ENCODE data around the gene PPP1R16B. TPM values are rescaled to one million over a fixed set of nuclear protein-coding genes. Genes with fewer than 3 reads are reported as not detected.
"Not testable (repeated sequence)": the region's sequence is repeated elsewhere in the genome, so short reads cannot be mapped to it uniquely, and the experiment has no call there.

Gene PPP1R16B
- polyA plus RNA-seq, 4 donors, result 0.89 to 11.9 (median 3.7) TPM

DNA sequence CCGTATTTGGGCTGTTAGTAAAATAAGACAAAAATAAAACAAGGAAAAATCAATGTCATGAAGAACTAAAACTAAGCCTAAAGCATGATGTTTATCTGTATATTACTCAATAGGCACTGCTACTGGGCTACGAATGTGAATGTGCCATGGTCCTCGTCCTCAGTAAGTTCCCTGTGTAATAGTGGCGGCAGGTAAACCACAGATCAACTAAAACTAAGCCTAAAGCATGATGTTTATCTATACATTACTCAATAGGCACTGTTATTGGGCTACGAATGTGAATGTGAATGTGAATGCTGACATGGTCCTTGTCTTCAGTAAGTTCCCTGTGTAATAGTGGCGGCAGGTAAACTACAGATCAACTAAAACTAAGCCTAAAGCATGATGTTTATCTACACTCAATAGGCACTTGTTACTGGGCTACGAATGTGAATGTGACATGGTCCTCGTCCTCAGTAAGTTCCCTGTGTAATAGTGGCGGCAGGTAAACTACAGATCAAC is 154.7 kb downstream of the PPP1R16B start:
- not testable (repeated sequence) for FAIRE-seq; H3K36me3 ChIP-seq (ENCODE audit: control insufficient read depth in 3 of 3, insufficient read depth in 2 of 3, low read depth in 1 of 3, low read length in 3 of 3); H3K27me3 ChIP-seq (ENCODE audit: control insufficient read depth in 3 of 3, insufficient read depth in 3 of 3, low read length in 3 of 3); H3K4me3 ChIP-seq (ENCODE audit: low read depth in 1 of 3, low read length in 3 of 3); H3K4me1 ChIP-seq (ENCODE audit: control insufficient read depth in 3 of 3, insufficient read depth in 2 of 3, low read depth in 1 of 3, low read length in 2 of 3); H3K27ac ChIP-seq (ENCODE audit: low read depth in 1 of 3, low read length in 2 of 3); DNase-seq; H3K9me3 ChIP-seq (ENCODE audit: control insufficient read depth in 2 of 2, insufficient read depth in 1 of 2, low read depth in 1 of 2, low read length in 1 of 2)
- WGBS, 3 donors, result 88 to 97% (median 97%) methylated on average over 9 of the region's 9 CpGs

DNA sequence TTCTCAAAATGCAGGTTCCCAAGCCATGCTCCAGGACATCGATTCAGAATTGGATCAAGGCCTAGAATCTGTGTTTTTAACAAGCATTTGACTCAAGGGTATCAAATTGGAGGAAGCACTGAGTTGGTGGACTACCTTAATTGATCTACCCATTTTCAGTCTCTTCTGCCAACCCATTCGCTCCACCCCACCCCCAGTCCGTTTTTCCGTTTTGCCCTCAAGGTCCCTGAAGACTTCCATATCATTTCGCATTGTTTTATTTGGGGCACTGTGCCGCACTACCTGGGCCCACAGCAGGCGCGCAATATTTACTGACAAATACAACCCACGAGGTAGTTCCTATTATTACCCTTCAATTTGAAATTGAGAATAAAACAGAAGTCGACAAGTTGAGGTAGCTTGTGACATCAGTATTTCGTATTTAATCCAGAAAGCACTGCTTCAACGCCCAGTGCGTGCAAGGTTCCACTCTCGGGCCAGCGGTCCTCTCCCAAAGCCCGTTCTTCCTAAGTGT is 156.1 kb downstream of the PPP1R16B start:
- peaks cover 0 to 2% (median 0%) of the 10 kb centered on the region in 3 donors for H3K36me3 ChIP-seq (ENCODE audit: control insufficient read depth in 3 of 3, insufficient read depth in 2 of 3, low read depth in 1 of 3, low read length in 3 of 3)
- no peak for FAIRE-seq
- no peaks in the 10 kb centered on the region for H3K9me3 ChIP-seq (ENCODE audit: control insufficient read depth in 2 of 2, insufficient read depth in 1 of 2, low read depth in 1 of 2, low read length in 1 of 2)
- 10 to 12% (median 11%) methylated on average over 16 of the region's 16 CpGs for WGBS, 3 donors
- DNase-seq, result no peak
- H3K4me3 ChIP-seq (ENCODE audit: low read depth in 1 of 3, low read length in 3 of 3), result peak overlapping the region; percentile 47 to 89 (median 67)
- H3K27ac ChIP-seq (ENCODE audit: low read depth in 1 of 3, low read length in 2 of 3), result peak overlapping the region; percentile 47 to 94 (median 72)
- H3K27me3 ChIP-seq (ENCODE audit: control insufficient read depth in 3 of 3, insufficient read depth in 3 of 3, low read length in 3 of 3), result no peaks in the 10 kb centered on the region
- H3K4me1 ChIP-seq (ENCODE audit: control insufficient read depth in 3 of 3, insufficient read depth in 2 of 3, low read depth in 1 of 3, low read length in 2 of 3), result peaks cover 0 to 3% (median 0%) of the 10 kb centered on the region in 3 donors

DNA sequence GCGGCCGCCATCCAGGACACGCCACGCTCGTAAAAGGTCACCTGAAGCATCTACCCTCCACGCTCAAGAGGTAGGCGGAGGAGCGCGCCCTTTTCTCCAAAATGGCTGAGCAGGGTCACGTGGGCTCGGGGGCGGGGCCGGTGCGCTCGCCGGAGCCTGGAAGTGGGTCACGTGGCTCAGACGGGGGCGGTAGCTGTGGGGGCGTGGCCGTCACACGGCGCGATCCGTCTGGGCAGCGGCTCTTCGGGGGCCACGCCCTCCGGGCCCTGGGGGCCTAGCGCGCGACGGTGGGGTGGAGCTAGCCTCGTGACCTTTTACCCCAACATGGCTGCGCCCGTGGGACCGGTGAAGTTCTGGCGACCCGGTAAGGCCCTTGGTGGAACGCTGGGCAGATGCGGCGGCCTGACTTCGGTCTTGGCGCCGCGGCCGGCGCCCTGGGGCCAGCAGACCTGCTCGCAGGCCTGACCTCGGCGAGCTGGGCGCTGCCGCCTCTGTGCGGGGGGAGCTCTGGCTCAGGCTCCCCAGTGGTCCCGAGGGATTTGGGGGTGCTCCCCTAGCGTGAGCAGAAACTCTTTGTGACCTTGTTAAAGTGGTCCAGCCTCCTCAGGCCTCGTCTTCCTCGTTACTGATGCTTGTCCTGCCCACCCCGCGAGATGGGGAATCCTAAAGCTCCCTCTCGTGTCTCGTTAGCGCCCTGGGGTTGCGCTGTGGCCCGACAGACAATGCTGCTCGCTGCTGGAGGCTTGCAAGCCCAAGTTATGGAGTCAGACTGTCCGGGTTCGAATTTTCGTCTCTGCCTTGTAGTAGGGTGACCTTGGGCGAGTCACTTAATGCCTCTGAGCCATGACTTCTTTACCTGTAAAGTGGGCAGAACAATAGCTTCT is 156.8 kb downstream of the PPP1R16B start, which contains the start of gene DHX35:
Gene DHX35 (plus strand): TSS at position 301 of the 884 bp plus-strand sequence. CDS start 24 bp downstream, at position 325.
- peaks cover 0 to 2% (median 0%) of the 10 kb centered on the region in 3 donors for H3K36me3 ChIP-seq (ENCODE audit: control insufficient read depth in 3 of 3, insufficient read depth in 2 of 3, low read depth in 1 of 3, low read length in 3 of 3)
- no peaks in the 10 kb centered on the region for H3K27me3 ChIP-seq (ENCODE audit: control insufficient read depth in 3 of 3, insufficient read depth in 3 of 3, low read length in 3 of 3)
- H3K9me3 ChIP-seq (ENCODE audit: control insufficient read depth in 2 of 2, insufficient read depth in 1 of 2, low read depth in 1 of 2, low read length in 1 of 2), result no peaks in the 10 kb centered on the region
- FAIRE-seq (no peak), DNase-seq (peak; percentile 97 to 99)
- peak within 1 kb of the TSS; percentile 78 to 96 (median 85) for H3K27ac ChIP-seq (ENCODE audit: low read depth in 1 of 3, low read length in 2 of 3)
- H3K4me1 ChIP-seq (ENCODE audit: control insufficient read depth in 3 of 3, insufficient read depth in 2 of 3, low read depth in 1 of 3, low read length in 2 of 3), result peaks cover 0 to 3% (median 0%) of the 10 kb centered on the region in 3 donors
- WGBS, 3 donors, result 0 to 1% (median 0%) methylated on average over 62 to 70 of the region's 70 CpGs
- H3K4me3 ChIP-seq (ENCODE audit: low read depth in 1 of 3, low read length in 3 of 3), result peak within 1 kb of the TSS; percentile 86 to 95 (median 89)

DNA sequence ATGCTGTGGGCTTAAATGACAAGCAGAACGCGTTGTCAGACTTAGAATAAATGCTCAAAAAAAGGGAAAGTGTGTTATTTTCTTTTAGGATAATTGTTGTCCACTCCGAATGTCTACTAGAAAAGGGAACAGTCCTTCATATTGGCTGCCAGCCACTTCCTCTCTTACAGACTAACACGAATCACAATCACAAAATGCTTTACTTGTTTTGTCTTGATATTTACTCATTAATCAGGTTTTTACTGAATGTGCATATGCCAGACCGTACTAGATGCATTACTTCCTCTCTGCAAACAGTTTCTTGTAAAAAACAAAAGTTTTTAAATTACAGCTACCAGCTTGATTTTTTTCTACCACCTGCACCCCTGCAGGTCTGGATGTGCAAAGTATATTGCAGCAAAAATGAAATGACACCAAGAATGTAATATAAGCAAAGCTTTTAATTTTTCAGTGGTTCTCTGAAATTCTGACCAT is 157.5 kb downstream of the PPP1R16B start:
- Histone ChIP-seq H3K9me3 (ENCODE audit: control insufficient read depth in 2 of 2, insufficient read depth in 1 of 2, low read depth in 1 of 2, low read length in 1 of 2) (no peaks in the 10 kb centered on the region), H3K36me3 (ENCODE audit: control insufficient read depth in 3 of 3, insufficient read depth in 2 of 3, low read depth in 1 of 3, low read length in 3 of 3) (peaks cover 0 to 2% (median 0%) of the 10 kb centered on the region in 3 donors), H3K4me1 (ENCODE audit: control insufficient read depth in 3 of 3, insufficient read depth in 2 of 3, low read depth in 1 of 3, low read length in 2 of 3) (peaks cover 0 to 3% (median under 1%) of the 10 kb centered on the region in 3 donors), H3K27me3 (ENCODE audit: control insufficient read depth in 3 of 3, insufficient read depth in 3 of 3, low read length in 3 of 3) (no peaks in the 10 kb centered on the region), H3K27ac (ENCODE audit: low read depth in 1 of 3, low read length in 2 of 3) (peak overlapping the region; percentile 78 to 96 (median 85)), H3K4me3 (ENCODE audit: low read depth in 1 of 3, low read length in 3 of 3) (peak overlapping the region; percentile 86 to 95 (median 89))
- FAIRE-seq, result no peak
- DNase-seq, result no peak
- 1 to 5% (median 2%) methylated on average over 5 of the region's 5 CpGs for WGBS, 3 donors

DNA sequence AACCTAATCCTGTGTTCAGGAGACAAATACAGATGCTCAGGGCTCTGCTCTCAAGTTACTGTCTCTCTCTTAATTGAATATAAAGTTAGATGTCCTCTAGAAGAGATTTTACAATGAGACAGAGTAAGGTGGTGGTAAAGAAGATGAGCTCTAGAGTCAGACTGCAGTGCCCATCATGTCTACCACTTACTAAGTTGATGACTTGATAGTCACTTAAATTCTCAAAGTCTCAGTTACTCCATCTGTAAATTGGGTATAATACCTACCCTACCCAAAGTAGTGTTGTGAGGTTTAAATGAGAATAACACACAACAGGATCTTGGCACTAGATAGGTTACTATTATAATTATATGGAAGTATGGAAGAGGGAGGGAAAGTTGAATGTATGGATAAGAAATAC is 158.2 kb downstream of the PPP1R16B start:
- H3K4me3 ChIP-seq (ENCODE audit: low read depth in 1 of 3, low read length in 3 of 3), result no peak overlapping the region
- H3K27ac ChIP-seq (ENCODE audit: low read depth in 1 of 3, low read length in 2 of 3), result no peak overlapping the region
- H3K36me3 ChIP-seq (ENCODE audit: control insufficient read depth in 3 of 3, insufficient read depth in 2 of 3, low read depth in 1 of 3, low read length in 3 of 3), result peaks cover 0 to 2% (median 0%) of the 10 kb centered on the region in 3 donors
- no peak for FAIRE-seq
- no peak for DNase-seq
- peaks cover 0 to 3% (median 3%) of the 10 kb centered on the region in 3 donors for H3K4me1 ChIP-seq (ENCODE audit: control insufficient read depth in 3 of 3, insufficient read depth in 2 of 3, low read depth in 1 of 3, low read length in 2 of 3)
- no peaks in the 10 kb centered on the region for H3K27me3 ChIP-seq (ENCODE audit: control insufficient read depth in 3 of 3, insufficient read depth in 3 of 3, low read length in 3 of 3)
- no peaks in the 10 kb centered on the region for H3K9me3 ChIP-seq (ENCODE audit: control insufficient read depth in 2 of 2, insufficient read depth in 1 of 2, low read depth in 1 of 2, low read length in 1 of 2)

DNA sequence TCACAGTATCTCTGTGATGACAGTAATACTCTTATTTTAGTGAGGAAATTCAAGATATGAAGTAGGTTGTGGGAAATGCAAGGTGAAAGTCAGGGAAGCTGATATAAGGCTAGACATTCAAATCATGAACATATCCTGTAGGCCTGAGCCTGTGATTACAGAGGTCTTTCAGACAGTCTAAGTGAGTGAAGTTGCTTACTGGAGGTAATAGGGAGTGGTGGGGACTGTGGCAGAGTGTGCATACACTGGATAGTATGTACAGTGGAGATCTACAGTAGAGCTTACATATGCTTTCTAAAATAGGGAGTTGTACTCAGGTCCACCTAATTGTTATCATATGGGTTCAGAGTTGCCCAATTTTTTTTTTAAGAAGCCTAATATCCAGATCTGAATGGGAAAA is 159.8 kb downstream of the PPP1R16B start:
- Histone ChIP-seq H3K27ac (ENCODE audit: low read depth in 1 of 3, low read length in 2 of 3) (no peak overlapping the region), H3K27me3 (ENCODE audit: control insufficient read depth in 3 of 3, insufficient read depth in 3 of 3, low read length in 3 of 3) (no peaks in the 10 kb centered on the region), H3K9me3 (ENCODE audit: control insufficient read depth in 2 of 2, insufficient read depth in 1 of 2, low read depth in 1 of 2, low read length in 1 of 2) (no peaks in the 10 kb centered on the region), H3K4me3 (ENCODE audit: low read depth in 1 of 3, low read length in 3 of 3) (no peak overlapping the region), H3K4me1 (ENCODE audit: control insufficient read depth in 3 of 3, insufficient read depth in 2 of 3, low read depth in 1 of 3, low read length in 2 of 3) (peaks cover 3 to 8% (median 3%) of the 10 kb centered on the region in 3 donors), H3K36me3 (ENCODE audit: control insufficient read depth in 3 of 3, insufficient read depth in 2 of 3, low read depth in 1 of 3, low read length in 3 of 3) (peaks cover 0 to 5% (median 0%) of the 10 kb centered on the region in 3 donors)
- FAIRE-seq (no peak), DNase-seq (no peak)

DNA sequence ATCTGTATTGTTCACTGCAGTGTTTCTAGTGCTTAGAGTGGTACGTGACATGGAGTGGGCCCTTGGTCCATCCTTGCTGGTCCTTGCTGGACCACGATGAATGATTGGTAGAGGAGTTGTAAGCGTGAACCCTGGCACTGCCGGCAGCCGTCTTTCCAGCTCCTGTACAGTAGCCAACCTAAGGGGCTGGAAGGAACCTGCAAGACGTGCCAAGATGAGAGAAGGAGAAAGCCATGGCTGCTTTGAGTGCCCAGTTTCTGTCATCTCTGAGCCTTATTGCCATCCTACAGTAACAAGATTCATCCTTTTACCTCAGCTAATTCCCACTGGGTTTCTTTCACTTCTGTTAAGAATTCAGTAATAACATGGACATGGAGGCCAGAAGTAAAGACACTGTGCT is 162.6 kb downstream of the PPP1R16B start:
- H3K27me3 ChIP-seq (ENCODE audit: control insufficient read depth in 3 of 3, insufficient read depth in 3 of 3, low read length in 3 of 3), result no peaks in the 10 kb centered on the region
- no peak overlapping the region for H3K4me3 ChIP-seq (ENCODE audit: low read depth in 1 of 3, low read length in 3 of 3)
- H3K36me3 ChIP-seq (ENCODE audit: control insufficient read depth in 3 of 3, insufficient read depth in 2 of 3, low read depth in 1 of 3, low read length in 3 of 3), result peaks cover 0 to 9% (median 3%) of the 10 kb centered on the region in 3 donors
- no peak for FAIRE-seq
- no peak overlapping the region for H3K27ac ChIP-seq (ENCODE audit: low read depth in 1 of 3, low read length in 2 of 3)
- H3K4me1 ChIP-seq (ENCODE audit: control insufficient read depth in 3 of 3, insufficient read depth in 2 of 3, low read depth in 1 of 3, low read length in 2 of 3), result peaks cover 0 to 9% (median 3%) of the 10 kb centered on the region in 3 donors
- DNase-seq, result no peak
- 91 to 96% (median 93%) methylated on average over 6 of the region's 6 CpGs for WGBS, 3 donors
- no peaks in the 10 kb centered on the region for H3K9me3 ChIP-seq (ENCODE audit: control insufficient read depth in 2 of 2, insufficient read depth in 1 of 2, low read depth in 1 of 2, low read length in 1 of 2)

DNA sequence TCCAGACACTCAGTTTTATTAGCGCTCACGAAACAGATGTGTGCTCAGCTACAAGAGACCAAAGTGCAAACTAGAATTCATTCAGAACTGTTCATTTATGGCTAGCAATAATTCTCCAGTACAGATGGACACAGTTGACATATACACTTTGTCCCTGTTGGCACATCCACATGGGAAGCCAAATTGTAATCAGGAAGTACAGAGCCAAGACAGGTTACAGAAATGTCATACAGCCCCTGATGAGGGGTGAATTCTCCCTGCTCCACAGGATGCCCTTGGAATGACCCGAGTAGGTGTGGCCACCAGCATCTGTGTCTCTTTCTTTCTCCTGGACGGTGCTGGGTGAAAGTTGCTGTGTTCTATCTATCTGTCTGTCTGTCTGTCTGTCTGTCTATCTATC is 164.2 kb downstream of the PPP1R16B start:
- Histone ChIP-seq H3K36me3 (ENCODE audit: control insufficient read depth in 3 of 3, insufficient read depth in 2 of 3, low read depth in 1 of 3, low read length in 3 of 3) (peaks cover 0 to 11% (median 9%) of the 10 kb centered on the region in 3 donors), H3K27me3 (ENCODE audit: control insufficient read depth in 3 of 3, insufficient read depth in 3 of 3, low read length in 3 of 3) (no peaks in the 10 kb centered on the region), H3K4me1 (ENCODE audit: control insufficient read depth in 3 of 3, insufficient read depth in 2 of 3, low read depth in 1 of 3, low read length in 2 of 3) (peaks cover 0 to 9% (median 3%) of the 10 kb centered on the region in 3 donors), H3K9me3 (ENCODE audit: control insufficient read depth in 2 of 2, insufficient read depth in 1 of 2, low read depth in 1 of 2, low read length in 1 of 2) (no peaks in the 10 kb centered on the region), H3K27ac (ENCODE audit: low read depth in 1 of 3, low read length in 2 of 3) (peak overlapping the region; percentile 44 to 80 (median 46)), H3K4me3 (ENCODE audit: low read depth in 1 of 3, low read length in 3 of 3) (no peak overlapping the region)
- 18 to 57% (median 44%) methylated on average over 4 of the region's 4 CpGs for WGBS, 3 donors
- DNase-seq, result peak; percentile 87 to 92
- no peak for FAIRE-seq

All from small intestine (tissue), 7 donors.